HTR-8/SVneo (cell line): ENCODE measurements around the gene KAZN.

Source experiments
- DNase-seq: peaks from one replicate; pipeline ENCODE4 v3.0.0; 2011; ENCODE audit warnings: low spot score, mixed read lengths; ENCODE audit not compliant: insufficient read length
- FAIRE-seq: peaks from 2 replicates; lab custom pipeline; 2011; peaks lifted over from hg19 to GRCh38; lab: Jason Lieb, UNC

The KAZN gene

DNA sequence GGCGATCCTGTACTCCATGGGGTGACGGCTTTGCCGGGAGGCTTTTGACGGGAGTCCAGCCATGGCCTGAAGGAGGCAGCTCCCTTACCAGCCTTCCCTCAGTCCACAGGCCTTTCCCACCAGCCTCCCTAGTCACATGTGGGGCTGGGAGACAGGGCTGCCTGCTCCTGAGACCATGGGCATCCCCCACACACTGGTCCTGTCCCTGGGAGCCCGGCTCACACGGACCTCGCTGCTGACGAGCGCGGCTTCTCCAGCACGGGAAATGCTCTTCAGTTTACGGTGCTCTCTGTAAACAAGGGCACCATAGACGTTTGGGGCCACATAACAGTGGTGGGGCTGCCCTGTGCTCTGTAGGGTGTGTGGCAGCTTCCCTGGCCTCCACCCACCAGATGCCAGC lies 450.6 kb downstream of the KAZN start:
- FAIRE-seq, result no peak
- no peak for DNase-seq

DNA sequence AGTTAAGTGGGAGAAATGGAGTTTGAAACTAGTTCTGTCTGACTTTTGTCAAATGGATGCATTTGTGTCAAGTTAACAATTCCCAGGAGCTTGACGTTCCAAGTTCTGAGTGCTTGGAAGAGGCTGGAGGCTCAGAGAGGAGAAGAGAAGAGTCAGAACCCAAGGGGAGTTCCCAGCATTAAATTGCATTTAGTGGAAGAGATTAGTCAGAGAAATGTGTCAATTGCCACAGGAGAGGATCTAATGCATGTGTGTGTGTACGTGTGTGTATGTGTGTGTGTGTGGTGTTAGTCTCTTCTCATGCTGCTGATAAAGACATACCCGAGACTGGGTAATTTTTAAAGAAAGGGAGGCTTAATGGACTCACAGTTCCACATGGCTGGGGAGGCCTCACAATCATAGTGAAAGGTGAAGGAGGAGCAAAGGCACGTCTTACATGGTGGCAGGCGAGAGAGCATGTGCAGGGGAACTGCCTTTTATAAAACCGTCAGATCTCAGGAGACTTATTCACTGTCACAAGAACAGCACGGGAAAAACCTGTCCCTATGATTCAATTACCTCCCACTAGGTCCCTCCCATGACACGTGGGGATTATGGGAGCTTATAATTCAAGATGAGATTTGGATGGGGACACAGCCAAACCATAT lies 453.5 kb downstream of the KAZN start:
- no peak for FAIRE-seq

DNA sequence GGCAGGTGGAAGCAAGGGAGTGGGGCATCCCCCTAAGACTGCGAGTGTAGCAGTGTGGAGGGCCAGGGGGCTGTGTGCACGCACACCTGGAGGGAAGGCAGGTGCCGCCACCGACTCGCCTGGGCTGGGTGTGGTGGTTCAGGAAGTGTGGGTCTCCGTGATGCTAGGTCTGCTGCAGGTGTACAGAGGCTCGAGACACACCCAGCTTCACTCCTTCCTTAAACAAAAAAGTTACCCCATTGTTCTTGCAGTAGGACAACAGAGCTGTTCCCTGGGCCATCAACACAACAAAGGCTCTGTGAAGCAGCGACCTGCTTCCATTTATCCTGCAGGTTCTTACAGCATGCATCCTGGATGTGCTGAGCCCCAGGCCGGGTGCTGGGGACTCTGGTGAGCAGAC lies 454.7 kb downstream of the KAZN start:
- no peak for DNase-seq
- no peak for FAIRE-seq

More for the DNA sequence above, 453.5 kb downstream of the KAZN start:
- no peak for DNase-seq

DNA sequence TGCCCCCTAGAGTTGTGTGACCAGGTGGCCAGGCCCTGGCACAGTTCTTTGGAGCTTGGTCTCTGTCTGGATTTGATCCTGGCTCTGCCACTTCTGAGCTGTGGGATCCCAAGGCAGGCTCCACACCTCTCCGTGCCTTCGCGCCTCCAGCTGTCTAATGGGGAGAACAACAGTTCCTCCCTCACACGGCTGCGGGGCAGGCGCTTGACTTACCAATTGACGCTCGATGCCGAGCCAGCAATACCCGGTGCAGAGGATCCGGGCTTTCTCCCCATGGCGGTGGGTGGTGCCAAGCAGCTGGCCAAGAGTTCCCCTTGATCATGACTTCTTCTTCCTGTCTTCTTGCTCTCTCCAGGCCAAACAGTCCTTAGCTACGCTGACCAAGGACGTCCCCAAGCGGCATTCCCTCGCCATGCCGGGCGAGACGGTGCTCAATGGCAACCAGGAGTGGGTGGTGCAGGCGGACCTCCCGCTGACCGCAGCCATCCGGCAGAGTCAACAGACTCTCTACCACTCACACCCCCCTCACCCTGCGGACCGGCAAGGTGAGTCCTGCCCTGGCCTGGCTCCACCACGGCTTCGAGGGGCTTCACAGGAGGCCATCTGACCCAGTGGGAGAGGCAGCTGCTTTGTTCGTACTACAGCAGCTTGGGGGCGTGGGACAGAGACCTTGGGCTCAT lies 457.4 kb downstream of the KAZN start:
- no peak for FAIRE-seq
- no peak for DNase-seq

DNA sequence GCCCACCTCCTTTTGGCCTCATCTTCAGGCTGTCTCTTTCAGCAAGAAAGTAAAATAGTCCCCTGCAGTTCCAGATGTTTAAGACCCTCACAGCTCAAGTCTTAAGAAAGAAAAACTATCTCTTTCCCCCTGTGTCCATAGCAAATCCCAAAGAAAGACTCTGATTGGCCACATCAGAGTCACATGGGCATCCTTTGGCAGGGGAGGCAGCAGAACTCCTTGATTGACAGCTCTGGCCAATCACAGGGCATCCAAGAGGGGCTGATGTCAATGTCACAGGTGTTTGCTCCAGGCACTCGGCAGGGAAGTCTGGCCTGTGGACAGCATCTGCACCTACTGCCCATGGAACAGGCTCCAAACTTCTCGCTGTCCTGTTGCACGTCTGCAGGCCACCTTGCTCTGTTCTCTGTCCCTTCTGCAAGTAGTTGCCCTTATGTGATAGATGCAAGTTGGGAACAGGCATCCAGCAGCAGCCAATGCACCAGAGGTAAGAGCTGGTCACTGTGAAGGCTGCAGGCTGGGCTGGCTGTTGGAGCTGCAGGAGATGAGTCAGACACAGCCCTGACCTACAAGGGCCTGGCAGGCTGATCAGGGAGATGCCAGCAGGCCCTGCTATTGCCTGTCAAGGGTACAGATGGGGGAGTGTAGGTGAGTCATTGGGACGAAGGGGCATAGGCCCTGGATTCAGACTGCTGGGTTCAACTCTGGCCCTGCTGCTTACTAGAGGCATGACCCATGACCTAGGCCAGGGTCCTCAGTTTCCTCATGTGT lies 458.2 kb downstream of the KAZN start:
- peak; percentile 17 for DNase-seq
- no peak for FAIRE-seq

DNA sequence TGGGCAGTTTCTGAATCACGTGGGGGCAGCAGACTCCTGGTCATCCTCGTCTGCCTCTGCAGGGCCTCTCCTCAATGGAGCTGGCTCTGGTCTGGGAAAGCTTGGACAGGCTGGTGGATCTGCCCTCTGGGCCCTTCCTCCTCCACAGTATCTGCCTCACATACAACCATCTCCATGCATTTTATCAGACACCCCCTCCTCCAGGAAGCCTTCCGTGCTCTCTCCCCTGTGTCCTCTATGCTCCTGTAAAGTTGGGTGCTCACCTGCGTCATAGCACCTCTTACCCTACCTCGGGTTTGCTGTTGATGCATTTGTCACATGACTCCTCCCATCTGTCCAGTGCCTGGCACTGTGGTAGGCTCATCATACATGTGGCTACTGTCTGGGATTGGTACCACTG lies 459.3 kb downstream of the KAZN start:
- DNase-seq, result no peak
- FAIRE-seq, result no peak

DNA sequence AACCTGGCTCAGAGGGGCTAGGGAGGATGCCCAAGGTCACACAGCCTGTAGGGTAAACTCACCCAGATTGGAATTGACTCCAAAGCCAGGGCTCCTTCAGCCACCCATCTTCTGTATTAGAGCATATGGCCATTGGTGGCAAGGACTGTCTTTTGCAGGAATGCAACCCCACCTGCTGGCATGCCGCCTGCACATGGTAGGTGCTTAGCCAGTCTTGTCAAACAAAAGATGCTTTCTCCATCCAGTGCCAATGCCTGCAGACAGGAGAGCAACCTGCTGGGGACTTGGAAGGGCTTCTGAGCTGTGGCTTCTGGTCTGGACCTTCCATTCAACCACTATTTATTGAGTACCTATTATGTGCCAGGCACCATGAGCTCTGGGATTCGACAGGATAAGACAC lies 459.8 kb downstream of the KAZN start:
- DNase-seq, result no peak
- FAIRE-seq, result no peak

DNA sequence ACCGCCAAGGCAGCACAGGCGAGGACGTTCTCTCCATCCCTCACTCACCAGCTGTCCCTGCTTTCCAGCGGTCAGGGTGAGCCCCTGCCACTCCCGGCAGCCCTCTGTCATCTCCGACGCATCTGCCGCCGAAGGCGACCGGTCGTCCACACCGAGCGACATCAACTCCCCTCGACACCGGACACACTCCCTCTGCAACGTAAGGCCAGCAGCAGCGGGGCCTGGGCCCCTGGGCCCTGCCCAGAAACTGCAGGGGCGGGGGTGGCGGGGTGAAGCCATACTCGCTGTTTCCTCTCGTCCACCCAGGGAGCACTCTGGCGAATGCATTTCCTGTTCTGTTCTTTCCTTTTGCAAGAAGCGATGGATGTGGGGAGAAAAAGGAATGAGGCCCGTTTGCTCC lies 461.6 kb downstream of the KAZN start:
- DNase-seq, result no peak
- FAIRE-seq, result no peak

DNA sequence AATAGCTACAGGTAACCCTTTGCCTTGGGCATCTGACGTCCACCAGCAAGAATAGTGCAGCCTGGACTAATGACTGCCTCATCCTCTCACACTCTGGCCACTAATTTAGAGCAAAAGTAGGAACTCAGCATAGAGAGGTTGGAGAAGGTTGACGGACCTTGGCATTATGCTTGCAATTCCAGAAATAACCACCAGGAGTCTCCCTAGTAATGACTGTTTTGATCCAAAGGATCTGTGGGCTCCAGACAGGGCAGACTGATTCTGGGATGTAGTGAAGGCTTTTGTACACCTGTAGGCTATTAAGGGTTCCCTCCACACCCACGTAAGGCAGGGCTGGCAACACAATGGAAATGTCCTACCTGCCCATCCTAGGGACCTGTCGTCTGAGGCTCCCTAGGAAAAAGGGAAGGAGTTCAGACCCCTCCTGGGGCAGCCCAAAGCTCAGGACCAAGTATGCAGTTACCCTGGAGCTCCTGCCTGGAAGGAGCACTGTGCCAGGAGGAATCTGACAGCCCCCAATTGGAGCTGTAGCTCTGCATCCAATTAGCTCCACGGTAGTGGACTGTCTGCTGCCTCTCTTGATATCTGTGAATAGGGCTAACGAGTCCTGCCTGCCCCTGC lies 464.1 kb downstream of the KAZN start:
- DNase-seq, result no peak
- no peak for FAIRE-seq

DNA sequence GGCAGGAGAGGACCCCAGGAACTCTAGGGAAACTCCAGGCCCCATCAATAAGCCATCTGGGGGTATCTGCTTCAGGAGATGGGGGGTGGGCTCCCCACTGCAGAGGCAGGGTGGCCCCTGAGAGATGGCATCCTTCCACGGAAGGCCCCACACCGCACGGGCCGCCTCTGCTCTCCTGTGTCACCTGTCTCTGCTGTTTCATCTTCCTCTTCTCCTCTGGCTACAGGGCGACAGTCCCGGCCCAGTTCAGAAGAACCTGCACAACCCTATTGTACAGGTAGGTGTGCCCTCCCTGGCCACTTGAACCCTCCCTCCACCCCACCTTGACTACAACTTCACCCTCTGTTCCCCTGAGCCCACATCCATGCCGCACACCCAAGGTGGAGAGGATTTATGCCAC lies 464.9 kb downstream of the KAZN start:
- FAIRE-seq (no peak), DNase-seq (no peak)

DNA sequence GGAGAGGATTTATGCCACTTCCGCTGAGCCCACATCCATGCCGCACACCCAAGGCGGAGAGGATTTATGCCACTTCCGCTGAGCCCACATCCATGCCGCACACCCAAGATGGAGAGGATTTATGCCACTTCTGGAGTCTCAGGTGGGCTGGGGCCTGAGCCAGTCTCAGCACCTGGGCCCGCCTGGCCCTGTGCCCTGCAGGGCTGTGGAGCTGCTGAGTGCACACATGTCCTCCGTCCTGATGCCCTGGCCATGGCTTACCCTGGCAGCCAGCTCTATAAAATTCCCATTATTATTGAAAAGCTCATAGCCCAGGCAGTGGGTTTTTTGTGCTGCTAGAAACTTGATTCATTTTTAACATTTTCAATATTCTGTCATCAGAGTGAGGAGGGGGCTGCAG lies 465.3 kb downstream of the KAZN start:
- no peak for FAIRE-seq
- no peak for DNase-seq

DNA sequence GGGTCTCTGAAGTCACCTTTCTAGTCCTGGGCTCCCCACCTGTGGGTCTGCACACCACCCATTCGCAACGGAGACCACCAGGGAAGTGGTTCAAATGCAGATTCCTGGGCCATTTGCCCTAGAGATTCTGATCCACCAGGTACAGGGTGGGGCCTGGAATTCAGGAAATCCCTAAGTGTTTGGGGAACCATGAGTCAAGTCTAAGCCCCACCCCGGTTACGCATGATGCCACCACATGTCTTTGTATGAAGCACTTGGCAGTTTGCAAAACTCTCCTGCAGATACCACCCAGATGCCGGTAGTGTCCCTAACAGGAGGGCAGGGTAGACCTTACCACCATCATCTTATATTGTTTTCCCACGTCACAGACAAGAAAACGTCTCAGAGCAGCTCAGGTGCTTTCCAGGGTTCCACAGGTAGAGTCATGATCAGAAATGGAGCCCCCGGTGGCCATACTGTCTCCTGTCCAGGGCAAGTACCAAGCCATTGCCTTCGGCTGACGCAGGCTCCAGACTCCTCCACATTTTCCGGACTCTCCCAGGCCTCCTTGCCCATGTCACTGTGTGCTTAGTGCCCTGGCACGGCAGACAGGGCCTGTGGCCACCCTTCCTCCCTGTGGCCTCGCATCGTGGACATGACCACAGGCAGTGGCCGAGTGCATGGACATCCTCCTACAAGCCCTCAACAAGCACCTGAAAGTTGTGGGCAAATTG lies 465.9 kb downstream of the KAZN start:
- no peak for FAIRE-seq

DNA sequence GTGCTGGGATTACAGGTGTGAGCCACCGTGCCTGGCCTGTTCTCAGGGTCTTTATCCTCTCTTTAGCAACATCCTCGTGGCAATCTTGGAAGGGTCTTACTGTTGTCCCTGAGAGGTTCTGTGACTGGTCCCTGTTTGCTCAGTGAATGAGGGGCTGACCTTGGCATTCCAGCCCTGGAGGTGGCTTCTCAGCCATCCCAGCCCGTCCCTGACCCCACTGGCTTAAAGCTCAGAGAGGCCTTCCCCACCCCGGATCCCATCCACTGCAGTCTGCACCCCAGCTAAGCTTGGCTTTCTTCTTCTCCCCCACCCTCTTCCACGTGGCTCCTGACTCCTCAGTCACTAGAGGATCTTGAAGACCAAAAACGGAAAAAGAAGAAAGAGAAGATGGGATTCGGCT lies 466.8 kb downstream of the KAZN start:
- DNase-seq (no peak), FAIRE-seq (no peak)

More for the DNA sequence above, 465.9 kb downstream of the KAZN start:
- DNase-seq, result no peak

DNA sequence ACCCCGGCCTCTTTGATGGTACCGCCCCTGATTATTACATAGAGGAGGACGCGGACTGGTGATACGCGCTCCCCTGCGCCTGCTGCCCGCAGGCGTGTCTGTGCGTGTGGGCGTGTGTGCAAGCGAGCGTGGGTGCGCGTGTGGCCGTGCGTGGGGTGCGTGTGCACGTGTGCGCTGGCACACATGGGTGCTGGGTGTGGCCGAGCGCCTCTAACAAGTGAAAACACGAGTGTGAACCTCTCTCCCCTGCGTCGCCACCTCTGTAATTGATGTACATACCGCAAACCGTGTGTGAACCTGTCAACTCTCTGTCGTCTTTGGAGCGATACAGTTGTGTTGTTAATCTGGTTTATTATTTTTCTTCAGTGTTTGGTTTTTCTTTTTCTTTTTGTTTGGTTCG lies 467.3 kb downstream of the KAZN start:
- DNase-seq (no peak), FAIRE-seq (no peak)

DNA sequence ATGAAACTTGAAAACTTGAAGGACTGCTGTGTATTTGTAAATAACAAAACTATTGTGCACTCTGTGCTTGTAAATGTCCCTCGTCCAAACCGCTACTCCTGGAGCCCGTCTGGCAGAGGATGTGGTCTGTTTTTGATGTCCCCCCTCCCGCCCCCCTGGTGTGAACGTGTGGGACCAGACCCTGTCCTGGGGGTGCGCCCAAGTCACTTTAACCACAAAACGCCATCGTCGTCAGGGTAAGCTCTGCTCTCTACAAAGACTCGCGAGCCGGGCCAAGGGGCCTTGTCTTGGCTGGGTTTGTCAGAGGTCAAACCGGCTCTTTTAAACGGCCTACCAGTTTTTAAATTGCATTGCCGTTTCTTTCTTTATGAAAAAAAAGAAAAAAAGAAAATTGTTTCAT lies 467.7 kb downstream of the KAZN start:
- DNase-seq (no peak), FAIRE-seq (no peak)

DNA sequence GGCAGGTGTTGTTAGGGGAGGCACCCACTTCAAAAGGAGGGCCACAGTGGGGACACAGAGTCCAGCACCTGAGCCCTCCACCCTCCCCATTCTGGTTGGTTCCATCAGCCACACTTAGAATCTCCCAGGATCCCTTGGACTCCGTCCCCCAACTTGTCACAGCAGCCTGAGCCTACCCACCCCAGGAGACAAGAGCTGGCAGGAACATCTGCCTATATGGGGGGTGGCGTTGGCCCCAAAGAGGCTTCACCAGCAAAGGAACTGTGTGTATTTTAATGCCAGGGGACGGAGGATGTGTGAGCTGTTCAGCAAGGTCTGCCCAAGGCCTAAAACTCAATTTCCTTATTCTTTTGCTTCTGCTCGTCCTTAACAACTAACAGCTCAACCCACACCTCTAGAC lies 468.7 kb downstream of the KAZN start:
- no peak for FAIRE-seq
- no peak for DNase-seq

DNA sequence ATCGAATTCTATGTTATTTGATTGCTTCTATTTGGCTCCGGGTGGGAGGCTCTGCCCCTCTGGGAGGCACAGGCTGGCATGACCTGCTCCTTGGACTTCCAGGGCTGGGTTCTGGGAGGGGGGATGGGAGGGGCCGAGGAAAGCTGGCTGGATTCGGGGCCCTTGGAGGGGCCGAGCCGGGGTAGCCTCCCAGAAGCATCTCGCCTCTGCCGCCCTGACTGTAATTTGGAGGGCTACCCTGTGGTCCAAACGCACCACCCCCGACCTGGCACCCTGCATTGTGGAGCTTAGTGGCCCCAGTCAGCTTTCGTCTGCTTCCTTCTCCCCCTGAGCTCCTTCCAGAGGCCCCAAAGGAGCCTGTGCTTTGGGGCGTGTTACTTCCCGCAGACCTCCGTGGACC lies 469.7 kb downstream of the KAZN start:
- DNase-seq (no peak), FAIRE-seq (no peak)

DNA sequence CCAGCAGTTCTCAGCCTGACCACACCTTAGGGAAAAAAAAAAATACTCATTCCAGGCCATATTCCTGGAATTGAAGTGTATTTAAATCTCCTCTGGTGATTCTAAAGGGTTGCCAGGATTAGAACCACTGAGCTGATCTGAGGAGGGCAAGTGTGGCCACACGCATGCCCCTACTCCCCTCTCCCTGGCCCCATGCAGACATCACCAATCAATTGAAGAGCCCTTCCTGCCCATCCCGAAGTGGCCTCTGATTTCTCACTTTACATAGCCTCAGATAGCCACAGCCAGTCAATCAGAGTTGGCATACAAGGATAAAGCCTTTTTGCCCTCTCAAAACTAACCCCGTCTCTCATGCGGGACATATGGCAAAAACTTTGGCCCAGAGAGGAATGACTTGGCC lies 470.5 kb downstream of the KAZN start:
- FAIRE-seq (no peak), DNase-seq (no peak)

DNA sequence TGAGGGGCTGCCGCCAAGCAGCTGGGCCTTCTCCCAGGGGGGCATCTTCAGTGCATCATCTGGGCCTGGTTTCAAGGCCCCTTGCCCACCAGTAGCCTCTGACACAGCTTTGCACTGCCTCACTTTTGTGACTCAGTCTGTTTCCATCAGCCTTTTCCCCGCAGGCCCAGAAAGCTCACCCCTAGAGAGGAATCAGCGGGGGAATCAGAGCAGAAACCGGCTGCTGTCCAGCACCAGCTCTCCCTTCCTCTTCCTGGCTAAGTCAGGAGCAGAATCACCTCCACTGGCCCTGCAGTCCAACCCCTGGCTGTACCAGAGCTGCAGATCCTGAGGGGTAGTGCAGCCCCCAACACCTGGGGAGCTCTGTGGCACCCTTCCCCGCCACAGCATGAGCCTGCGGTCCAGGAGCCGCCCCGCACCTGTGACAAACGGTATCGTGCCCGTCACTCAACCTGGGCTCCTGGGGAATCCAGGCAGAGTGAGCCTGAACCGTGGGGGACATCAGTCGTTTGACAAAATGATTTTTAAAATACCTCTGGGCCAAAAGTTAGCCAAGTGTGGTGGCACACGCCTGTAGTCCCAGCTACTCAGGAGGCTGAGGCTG lies 471.8 kb downstream of the KAZN start:
- DNase-seq (no peak), FAIRE-seq (no peak)

DNA sequence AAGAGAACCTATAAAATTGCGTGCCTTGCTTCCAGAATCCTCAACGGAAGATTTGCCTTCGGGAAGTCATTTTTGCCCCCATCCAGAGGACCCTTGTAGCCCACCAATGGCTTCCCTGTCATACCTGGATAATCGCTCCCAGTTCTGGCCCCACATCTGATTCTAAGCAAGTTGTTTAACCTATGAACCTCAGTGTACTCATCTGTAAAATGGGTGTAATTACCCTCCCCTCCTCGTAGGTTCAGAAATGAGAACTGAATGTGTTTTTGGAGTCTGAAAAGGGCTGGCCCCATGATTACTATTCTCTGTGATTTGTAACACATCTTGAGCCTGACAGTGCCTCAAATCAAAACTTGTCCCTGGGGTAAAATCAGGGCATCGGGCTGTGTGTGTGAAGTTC lies 473.5 kb downstream of the KAZN start:
- FAIRE-seq (no peak), DNase-seq (no peak)
